Lung microvascular endothelial cell (primary cell): Measurements from ENCODE around the gene CORO7. TPM values are rescaled to one million over a fixed set of nuclear protein-coding genes. Genes with fewer than 3 reads are reported as not detected.

ENCODE experiments used
- DNase-seq, 2 donors: peaks; one replicate each; pipeline versions ENCODE4 v3.0.0 to v3.0.0-alpha.2; 2010; ENCODE audit warnings: low read depth in 2 of 2
- total RNA-seq: library from RNA; depleted of rRNA; stranded (reverse); fragments of >200 nt; gene quantifications from 2 replicates; pipeline ENCODE4 v1.2.1, GENCODE V29; 2014

Gene CORO7
- total RNA-seq, 1 donor from 2014 or later = 34.9 TPM

DNA sequence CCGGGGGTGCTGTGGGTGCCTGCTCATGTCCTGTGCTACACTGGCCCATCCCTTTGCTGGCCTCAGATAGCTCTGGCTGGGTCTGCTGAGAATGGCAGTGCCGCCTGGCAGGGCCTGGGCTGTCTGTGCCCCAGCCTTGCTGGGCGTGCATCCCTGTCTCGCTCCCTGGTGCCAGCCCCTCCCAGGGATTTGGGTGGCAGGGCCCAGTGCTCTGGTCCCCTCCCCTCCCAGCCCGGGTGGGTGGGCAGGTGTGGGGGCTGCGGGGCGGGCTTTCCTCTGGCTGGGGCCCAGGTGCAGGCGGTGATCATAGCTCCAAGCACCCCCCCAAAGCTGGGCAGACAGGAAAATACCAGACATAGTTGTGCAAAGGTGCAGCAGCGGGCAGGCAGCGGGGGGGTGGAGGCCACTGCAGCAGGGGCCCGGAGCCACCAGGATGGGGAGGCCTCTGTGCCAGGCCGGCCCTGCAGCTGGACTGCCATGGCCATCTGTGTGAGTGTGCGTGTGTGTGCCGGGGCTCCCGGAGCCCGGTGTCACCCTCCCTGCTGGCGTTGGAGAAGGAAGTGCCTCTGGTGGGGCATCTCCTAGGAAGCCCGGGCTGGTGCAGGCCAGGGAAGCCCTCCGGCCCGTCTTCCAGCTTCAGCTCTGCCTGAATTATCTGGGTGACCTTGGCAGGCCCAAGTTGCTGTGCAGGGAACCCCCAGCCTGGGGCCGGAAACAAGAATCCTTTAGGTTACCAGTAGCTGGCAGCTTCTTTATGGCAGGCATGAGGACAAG lies 93.1 kb downstream of the CORO7 start:
- no peak for DNase-seq

DNA sequence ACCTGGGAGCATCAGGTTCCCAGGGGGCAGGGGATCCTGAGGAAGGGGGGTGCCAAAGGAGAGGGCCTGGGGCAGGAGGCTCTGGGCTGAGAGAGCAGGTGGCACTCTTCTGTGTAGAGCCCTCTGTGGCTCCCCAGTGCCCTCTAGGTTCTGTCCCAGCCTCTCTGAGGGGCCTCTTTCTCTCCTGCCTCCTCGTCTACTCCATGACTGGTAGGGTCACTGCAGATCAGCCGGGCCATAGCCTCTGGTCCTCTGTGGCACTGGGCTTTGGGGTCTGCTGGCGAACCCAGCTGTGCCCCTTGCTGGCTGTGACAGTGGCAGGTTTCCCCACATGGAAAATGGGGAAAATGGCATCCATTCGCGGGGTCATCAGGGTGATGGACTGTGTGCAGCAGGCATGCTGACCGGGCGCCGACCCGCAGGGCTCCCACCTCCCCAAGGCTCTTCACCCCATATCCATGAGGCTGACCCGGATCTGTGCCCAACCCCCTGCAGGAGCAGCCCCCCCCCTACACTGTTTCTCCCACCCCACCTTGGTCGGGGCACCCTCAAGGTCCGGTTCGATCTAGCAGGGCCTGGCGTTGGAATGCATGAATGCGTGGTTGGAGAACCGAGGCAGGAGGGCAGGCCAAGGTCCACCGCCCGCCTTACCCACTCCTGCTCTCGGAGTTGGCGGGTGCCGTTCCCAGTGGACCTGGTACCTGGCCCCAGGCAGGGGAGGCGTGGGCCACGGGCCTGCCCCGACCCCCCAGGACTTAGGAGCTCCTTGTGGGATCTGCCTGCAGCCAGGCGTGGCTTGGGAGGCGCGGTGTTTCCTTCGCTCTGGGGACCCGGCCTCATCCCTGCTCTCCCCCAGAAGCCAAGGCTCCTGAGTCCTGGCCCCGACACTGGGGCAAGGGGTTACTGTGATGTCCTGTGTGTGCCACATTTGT lies 94.0 kb downstream of the CORO7 start:
- no peak for DNase-seq

DNA sequence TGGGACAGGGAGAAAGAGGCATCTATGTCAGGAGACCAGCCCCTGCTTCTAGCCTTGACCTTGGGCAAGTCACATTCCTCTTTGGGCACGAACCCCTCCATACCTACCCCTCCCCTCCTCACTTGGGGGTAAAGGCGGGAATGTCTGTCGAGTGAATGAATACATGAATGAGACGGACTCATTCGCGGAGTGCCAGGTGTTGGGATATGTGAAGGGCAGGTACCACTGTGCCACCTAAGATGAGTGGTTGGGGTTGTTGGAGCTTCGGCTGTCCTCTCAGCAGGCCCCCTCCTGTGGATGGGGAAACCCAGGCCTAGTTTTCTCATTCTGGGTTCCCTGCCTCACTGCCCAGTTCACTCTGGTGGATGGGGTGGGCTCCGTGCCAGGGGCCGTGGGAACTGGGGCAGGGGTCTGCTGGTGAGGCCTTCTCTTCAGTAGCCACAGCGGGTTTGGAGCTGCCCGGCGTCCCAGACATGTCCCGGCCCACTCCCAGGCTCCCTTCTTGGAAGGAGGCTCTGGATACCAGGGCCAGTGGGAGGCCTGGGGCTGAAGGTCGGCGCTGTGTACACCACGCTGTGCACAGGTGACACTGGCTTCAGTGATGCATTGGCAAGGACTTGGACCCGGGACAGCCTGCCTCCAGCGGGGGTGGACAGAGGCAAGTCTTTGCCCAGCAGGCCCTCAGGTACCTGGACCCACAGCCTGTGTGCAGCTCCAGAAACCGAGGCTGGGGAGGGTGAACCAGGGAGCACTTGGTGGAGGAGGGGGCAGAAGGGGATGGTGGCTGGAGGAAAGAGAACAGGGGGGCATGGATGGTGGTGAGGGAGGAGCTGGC lies 94.9 kb downstream of the CORO7 start:
- no peak for DNase-seq

DNA sequence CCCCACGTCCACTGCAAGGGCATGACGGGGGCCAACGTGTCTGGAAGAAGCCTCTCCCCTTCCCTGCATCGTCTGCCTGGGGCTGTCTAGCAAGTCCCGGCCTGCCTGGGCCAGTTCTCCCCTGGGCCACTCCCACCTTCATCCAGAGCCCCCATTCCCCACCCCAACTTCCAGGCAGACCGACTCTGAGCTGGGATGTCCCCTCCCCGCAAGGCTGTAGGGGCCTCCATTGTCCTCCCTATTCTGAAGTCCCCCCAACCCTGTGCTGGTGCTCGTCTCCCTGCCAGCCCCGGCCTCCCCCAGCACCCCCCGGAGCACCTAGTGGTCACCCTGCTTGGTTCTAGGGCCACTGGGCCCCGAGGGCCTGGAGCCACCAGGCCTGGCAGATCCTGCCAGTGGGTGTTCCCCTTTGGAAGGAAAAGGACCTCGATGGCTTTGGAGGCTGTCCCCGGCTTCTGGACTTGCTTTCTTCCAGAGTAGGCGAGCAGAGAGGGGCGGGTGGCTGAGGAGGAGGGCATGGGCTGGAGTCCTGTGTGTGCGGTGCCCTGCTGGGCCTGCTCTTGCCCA lies 95.7 kb downstream of the CORO7 start:
- no peak for DNase-seq

DNA sequence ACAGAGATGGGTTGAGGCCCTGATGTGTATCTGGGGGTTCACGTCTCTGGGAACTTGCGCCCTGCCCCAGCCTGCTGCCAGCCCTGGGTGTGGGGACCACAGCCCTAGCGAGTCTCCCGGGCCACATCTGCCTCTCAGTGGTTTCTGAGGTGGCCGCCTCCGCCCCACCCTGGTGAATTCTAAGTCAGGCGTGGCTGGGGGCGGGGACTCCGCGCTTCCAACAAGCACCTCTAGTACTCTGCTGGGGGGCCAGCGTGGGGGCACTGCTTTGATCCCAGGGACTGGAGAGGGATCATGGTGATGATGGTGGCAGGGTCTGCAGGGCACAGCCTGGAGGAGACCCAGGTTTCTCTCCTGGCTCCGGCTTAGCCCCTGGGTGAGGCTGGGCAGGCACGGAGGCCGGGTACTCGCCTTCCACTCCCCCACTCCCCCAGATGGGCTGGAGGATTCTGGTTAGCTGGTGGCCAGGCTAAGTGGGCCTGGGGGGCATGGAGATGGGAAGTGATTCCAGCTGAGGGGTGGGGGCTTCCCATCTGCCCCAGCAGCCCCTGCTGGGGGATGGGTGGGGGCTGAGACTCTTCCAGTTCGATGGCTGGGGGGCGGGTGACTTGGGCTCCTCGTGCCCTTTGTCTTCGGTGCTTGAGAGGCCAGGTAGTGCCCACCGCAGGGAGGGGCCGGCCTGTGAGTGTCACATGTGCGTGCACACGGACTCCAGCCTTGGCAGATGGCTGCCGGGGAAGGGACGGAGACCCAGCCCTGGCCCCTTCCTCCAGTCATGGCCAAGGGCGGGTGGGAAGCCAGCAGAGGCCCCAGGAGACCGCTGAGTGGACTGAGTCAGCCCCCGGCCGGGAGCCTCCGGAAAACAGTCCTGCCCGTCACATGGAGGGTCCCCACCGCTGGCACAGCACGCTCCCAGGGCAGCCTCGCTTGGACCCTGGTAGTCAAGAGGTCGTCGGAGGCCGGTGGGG lies 96.7 kb downstream of the CORO7 start:
- DNase-seq = peak in 1 of 2 donors; percentile 45

DNA sequence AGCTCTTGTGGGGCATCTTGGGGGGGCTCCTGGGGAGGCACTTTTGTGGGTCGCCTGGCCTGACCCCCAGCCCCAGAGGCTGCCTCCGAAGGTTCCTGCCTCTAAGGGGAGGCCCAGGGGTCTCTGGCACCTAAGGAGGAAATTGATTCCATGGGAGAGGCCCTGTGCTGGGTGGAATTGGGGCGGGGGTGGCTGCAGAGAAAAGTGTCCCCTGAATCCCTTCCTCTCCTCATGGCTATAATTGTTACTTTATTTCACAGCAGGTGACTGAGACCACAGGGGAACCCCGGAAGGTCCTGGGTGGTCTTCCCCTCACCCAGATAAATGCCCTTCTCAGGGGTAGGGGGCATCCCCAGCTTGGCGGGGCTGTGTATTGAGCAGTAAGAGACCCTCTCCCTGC lies 97.4 kb downstream of the CORO7 start:
- no peak for DNase-seq

DNA sequence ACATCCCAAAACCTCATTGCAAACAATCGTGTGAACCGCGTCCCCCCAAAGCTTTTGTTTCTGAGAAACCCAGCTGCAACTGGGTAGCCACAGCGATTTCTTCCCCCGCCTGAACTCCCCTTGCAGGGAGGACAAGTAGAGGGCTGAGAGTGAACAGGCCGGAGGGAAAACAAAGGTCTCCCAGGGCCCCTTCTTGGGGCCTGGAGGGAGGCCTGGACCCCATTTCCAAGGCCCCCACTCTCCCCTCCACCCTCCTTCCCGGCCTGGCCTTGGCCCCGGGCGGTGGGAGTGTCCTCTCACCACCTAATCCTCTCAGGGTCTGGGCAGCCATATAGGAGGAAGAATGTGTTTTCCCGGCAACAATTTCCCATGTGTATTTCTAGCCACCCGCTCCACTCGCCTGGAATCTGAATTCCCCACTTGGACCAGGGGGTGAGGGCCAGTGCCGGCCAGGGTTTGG lies 97.9 kb downstream of the CORO7 start:
- DNase-seq = no peak

DNA sequence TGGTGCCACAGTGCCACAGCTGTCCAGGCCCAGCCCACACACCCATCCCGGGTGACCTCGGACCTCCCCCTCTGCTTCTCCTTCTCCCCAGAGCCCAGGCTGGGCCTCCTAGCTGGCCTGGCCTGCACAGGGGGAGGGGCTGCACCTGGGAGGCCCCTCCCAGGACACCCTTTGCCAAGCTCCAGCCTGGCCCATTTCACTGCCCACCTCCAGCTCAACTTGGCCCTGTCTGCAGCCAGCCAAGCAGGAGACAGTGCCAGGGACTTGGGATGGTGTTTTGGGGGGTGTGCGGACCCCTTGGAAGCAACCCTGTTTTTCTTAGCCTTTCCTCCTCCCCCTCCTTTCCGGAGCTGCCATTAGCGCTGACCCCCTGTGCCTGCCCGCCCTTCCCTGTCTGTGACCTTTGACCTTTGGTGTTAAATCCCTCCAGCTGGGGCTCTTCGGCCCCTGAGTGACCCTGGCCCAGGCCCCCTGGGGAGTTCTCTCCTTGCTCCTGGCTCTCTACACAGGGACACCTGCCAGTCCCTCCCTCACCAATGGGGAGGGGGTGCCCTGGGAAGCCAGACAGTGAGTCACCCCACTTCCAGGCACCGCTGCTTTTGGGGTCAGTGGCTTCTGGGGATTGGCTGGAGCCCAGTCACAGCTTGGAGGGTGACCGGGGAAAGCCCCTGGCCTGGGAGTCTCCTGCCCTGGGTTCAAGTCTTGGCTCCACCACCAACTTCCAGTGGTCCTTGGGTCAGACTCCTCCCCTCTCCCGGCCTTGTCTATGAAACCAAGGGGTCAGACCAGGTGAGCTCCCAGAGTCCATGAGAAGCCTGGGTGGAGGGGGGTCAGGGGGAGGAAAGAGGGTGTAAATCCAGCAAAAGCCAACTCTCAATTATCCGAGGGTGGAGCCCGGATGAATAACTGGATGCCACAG lies 98.6 kb downstream of the CORO7 start:
- DNase-seq = peak in 1 of 2 donors; percentile 43

DNA sequence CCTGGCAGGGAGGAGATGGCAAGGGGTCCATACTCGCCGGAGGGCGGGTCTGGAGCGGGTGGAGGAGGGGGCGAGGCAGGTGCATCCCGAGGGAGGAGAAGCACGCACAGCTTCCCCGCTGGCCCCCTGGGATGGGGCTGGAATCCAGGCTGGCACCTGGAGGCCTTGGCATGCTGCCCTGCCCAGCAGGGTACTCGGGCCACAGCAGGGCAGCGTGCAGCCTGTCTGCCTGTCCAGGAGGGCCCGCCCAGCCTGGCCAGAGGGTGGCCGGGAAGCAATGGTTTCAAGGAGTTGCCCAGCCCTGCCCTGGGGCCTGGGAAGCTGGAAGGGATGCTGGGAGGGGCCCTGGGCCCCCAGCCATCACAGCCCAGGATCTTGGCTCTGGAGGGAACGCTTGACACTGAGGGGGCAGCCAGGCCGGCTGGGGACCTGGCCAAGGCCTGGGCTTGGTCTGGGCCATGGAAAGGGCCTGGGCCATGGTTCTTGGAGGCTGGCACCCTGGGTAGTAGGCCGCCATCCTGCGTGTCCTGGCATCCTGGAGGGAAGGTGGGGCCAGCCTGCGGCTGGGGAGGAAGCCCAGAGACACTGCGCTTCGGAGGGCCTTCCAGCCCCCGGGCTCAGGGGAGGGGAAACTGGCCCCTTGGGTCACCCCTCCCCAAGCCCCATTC lies 99.4 kb downstream of the CORO7 start:
- DNase-seq = peak in 1 of 2 donors; percentile 35

DNA sequence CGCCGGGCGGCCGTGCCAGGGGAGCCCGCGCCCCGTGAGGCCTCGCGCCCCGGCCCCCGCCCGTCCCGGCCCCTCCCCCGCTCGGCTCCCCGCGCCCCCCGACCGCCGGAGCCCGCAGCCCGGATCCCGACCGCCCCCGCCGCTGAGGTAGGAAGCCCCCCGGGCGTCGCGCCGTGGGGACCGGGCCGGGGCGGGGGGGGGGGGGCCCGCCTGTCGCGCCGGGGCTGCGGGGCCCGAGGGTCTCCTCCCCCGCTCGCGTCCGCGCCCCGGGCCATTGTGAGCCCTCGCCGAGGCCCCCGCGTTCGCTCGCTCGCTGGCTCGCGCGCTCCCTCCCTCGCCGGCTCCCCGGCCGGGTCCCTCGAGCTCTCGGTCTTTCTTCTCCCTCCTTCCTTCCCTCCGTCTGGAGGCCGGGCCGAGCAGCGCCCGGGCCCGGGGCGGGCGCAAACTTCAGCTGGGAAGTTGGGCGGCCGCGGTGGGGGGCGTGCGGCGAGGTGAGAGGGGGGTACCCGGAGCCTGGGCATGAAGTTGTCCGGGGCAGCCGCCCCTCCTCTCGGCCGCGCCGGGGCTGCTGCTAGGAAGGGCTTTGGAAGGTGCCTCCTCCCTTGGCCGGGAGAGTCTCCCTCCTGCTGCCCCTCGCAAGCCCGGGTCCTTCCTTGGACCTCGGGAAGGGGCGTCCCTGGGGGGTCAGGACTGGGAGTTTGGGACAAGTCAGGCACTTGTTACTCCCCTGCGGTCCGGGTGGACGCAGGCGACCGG lies 100.1 kb downstream of the CORO7 start:
- peak in 1 of 2 donors; percentile 28 for DNase-seq

DNA sequence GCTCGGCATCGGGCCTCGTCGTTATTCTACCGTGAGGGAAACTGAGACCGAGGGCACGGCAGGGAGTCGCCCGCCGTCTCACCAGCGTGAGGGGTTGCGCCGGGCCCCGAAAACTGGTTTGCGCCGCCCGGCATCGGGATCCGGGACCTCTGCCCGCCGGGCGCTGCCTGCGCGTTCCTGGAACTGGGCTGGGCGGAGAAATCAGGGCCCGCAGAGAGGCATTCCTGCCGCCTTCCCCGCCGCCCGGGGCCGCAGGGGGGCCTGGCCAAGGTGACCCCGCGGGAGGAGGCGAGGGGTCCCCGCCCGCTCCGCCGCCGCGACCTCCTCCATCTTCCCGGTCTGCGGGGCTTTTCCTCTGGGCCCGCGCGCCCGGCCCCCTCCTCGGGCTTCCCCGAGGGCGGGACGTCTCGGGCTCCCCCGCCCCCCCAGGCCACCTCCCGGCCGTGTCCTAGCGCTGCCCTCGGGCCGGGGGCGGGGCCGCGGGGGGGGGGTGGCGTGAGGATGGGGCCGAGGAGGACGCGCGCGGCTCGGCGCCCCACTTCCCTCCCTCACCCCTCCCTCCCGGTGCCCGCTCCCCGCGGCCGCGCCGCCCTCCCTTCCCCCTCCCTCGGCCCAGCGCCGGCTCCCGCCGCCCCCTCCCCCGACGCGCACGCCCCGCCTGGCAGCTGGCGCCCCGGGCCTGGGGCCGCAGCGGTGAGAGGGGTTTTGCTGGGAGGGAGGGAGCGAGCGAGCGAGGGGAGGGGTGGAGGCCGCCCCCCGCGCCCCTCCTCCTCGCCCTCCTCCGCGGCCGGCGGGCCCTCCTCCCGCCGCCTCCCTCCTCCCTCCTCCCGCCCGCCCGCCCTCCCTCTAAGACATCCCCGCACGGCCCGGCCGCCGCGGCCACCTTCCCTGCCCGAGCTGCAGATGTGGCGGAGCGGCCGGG lies 100.9 kb downstream of the CORO7 start, which contains the start of gene GLIS2:
TSS of gene GLIS2 (plus strand) at position 882 of the 922 bp plus-strand sequence. CDS start 16,214 bp downstream, outside the sequence.
- peak in 1 of 2 donors; percentile 69 for DNase-seq

DNA sequence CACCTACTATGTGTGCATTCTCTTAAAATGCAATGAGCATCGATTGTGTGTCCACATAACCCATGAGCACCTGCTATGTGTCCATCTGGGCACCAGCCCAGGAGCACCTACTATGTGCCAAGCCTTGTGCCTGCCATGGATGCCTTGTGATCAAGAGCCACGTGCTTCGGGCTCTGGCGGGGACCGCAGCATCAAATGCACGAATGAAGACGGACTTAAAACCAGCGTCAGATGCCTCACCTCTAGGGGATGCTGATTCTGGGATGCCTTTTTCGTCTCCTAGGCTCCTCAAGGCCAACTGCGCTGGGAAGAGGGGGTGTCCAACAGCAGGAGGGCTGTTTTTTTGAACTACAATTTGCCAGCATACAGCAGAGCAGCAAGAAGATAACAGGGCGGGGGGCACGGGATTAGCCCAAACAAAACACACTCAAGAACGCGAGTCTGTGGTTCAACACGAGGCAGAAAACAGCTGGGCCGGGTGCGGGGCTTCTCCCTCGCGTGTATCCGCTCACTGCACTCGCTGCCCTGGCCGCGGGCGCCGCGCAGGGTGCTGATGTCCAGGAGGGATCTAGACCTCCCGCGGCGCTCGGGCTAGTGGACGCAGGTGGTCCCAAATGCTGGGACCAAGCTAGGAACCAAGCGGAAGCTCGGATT lies 101.7 kb downstream of the CORO7 start:
- peak in 1 of 2 donors; percentile 50 for DNase-seq

DNA sequence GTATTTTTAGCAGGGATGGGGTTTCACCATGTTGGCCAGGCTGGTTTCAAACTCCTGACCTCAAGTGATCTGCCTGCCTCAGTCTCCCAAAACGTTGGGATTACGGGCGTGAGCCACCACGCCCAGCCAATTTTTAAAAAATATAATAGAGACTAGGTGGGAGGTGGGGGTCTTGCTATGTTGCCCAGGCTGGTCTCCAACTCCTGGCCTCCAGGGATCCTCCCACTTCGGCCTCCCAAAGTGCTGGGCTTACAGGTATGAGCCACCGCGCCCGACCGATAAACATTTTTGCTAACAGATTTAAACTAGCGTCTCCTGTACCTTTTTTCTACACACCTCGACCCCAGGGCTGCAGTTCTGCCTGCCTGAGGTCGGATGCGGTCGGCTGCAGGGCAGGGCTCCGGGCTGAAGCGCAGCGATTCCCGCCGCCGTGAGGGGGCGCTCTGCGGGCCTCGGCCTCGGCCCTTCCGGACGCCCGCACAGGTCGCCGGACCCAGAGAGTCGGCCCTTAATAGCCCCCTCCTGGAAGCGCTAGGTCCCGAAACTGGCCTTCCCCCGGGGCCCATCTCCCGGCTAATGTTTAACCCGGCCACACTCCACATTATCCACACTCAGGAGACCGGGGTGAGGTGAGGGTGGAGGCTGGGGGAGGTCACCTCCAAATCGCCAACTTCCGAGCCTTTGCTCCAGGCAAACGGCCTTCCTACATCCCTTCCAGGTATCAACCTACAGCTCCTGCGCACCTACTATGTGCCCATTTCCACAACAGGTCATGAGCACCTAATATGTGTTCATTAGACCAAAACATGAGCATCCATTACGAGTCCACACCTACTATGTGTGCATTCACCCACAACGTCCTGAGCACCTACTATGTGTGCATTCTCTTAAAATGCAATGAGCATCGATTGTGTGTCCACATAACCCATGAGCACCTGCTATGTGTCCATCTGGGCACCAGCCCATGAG lies 102.5 kb downstream of the CORO7 start:
- DNase-seq = peak; percentile 50 to 61

DNA sequence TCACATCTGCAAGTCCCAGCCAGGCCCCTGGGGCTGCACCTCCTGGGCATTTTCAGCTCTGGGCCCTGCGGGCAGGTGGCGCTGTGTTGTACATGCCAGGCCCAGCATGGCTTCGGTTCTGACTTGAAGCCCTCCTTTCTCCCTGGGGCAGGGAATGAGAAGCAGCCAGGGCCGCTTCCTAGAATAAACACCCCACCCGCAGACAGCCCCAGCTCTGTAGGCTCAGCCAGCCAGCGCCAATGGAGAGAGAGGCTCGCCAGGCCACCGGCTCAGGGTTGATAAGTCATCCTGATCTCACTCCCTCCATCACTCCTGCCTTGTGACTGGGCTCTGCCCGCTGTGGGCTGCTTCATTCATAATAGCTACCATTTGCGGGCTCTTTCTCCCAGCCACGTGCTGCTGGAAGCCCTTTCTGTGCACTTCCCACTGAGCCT lies 106.5 kb downstream of the CORO7 start:
- DNase-seq = peak; percentile 61 to 70
